IPS DF 6.9 (cell line): ENCODE measurements around the gene AGAP4.
"Not testable (repeated sequence)": the region's sequence is repeated elsewhere in the genome, so short reads cannot be mapped to it uniquely, and the experiment has no call there.

ENCODE experiments used
- DNase-seq: peaks from one replicate; pipeline ENCODE4 v3.0.0-alpha.2; 2013; ENCODE audit warnings: low read depth, low spot score
- H3K27ac ChIP-seq: one replicate; pipeline ENCODE4 v1.5.1; 2013; ENCODE audit warnings: low read length, control low read depth
- H3K27me3 ChIP-seq: 2 replicates; pipeline ENCODE4 v1.6.1; 2013; ENCODE audit warnings: mild to moderate bottlenecking, low read length; ENCODE audit not compliant: control insufficient read depth, insufficient read depth
- H3K36me3 ChIP-seq: 2 replicates; pipeline ENCODE4 v1.6.1; 2013; ENCODE audit warnings: low read length; ENCODE audit not compliant: control insufficient read depth, insufficient read depth
- H3K4me1 ChIP-seq: 2 replicates; pipeline ENCODE4 v1.6.1; 2013; ENCODE audit warnings: low read length; ENCODE audit not compliant: control insufficient read depth, insufficient read depth
- H3K4me3 ChIP-seq: 2 replicates; pipeline ENCODE4 v1.5.1; 2013; ENCODE audit warnings: mild to moderate bottlenecking, low read length
- H3K9me3 ChIP-seq: 2 replicates; pipeline ENCODE4 v1.6.1; 2013; ENCODE audit warnings: low read length, inconsistent platforms; ENCODE audit not compliant: control insufficient read depth, insufficient read depth
- WGBS: extraction: QIAGEN DNeasy Blood & Tissue Kit; methylation state at CpG from one replicate; pipeline ENCODE4 v1.1.7; 2013; ENCODE audit warnings: mixed read lengths, missing lambda C conversion rate; ENCODE audit not compliant: insufficient read length, insufficient coverage; 5-methylcytosine and 5-hydroxymethylcytosine counted together

Gene AGAP4

DNA sequence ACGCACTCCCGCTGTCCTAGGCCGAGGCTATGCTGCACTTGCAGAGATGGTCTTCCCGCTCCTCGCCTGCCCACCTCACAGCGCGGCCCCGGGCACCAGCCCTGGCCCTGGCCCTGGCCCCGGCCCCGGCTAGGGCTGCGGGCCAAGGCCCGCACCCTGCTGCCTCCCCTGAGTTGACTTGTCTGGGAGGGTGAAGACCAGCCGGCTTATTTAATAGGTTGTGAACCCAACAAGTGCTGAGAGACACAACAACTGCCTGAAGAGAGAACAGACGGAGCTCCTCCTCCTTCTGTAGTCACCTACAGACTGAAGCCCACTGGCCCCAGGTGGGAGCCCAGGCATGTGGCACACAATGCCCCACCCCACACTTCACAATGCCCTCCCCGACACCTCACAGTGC is at the start of gene AGAP4:
Gene AGAP4, minus strand, starts transcription at position 101 of the 400 bp plus-strand sequence. CDS start 153 bp downstream, outside the sequence.
- H3K4me3 ChIP-seq, H3K27ac ChIP-seq, H3K4me1 ChIP-seq, H3K9me3 ChIP-seq, H3K27me3 ChIP-seq, DNase-seq, H3K36me3 ChIP-seq: not testable (repeated sequence)
- no CpG with 5 or more reads among the region's 15 CpGs for WGBS

DNA sequence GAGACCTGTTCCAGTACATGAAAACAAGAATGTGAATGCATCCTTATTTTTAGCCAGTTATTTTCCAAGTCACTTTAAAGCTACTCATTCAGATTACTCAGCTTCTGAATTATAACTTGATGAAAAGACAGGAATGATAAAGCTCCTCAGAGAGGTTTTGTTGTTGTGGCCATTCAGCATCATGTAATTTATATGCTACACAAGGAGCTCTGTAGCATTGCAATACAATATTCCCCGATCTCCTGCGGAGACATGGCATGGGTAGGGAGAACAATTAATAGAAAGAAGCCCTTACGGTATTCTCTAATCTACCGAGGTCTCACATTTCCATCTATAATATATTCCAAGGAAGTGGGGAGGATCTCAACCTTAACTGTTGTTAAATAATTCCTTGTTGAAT is 43.4 kb upstream of the AGAP4 start:
- WGBS, result no CpG with 5 or more reads among the region's 4 CpGs

DNA sequence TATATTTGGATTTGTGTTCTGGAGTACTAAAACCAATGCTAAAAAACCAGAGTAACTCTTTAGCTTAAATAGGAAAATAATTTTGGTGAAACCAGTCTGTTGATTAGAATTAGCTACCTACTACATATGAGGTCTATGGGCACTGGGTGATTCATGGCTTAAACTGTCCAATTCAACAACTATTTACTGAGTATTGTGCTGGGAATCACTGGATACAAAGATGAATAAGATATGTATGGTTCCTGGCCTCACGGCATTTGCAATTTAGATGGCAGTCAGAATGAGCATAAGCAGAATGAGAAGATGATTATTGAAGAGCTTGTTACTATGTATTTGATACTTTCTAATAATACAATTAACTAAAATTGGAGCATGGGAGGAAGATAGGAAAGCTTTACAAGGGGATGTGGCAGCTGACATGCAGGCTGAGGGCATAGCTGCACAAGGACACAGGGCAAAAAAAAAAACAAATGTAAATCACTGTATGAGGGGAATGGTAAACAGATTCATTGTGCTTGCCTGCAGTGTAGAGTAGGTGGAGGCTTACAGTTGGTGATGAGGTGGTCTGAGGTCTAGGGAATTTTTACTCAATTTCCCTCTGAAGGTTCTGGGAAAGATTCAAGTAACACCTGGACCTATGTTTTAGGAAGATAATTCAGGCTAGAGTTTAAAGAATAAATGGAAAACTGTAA is 42.4 kb upstream of the AGAP4 start:
- not testable (repeated sequence) for H3K4me1 ChIP-seq, H3K36me3 ChIP-seq, H3K4me3 ChIP-seq, H3K27me3 ChIP-seq, H3K9me3 ChIP-seq, H3K27ac ChIP-seq, DNase-seq
- WGBS, result no CpG with 5 or more reads among the region's 1 CpG

More for the DNA sequence above, 43.4 kb upstream of the AGAP4 start:
- not testable (repeated sequence) for H3K27me3 ChIP-seq, H3K4me3 ChIP-seq, H3K36me3 ChIP-seq, H3K9me3 ChIP-seq, DNase-seq, H3K4me1 ChIP-seq, H3K27ac ChIP-seq

DNA sequence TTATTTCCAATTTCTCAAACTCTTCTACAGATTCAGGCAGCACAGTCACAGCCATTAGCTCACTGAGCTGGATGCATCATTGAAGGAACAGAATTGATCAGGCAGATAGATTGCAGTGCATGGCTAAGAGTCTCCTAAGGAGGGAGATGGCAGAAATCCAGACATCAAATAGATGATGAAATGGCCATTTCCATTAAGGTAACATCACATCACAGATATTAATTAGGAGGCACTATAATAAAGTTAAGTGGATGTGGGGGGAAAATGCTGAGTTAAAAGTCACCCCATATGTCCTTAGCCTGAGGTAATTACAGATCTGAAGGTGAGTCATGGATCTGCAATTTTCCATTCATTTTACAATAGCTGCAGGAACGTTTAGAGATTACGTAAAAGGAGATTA is 35.6 kb upstream of the AGAP4 start:
- H3K36me3 ChIP-seq, H3K9me3 ChIP-seq, H3K27ac ChIP-seq, H3K4me3 ChIP-seq, DNase-seq, H3K27me3 ChIP-seq, H3K4me1 ChIP-seq: not testable (repeated sequence)
- WGBS, result no CpG with 5 or more reads among the region's 2 CpGs

DNA sequence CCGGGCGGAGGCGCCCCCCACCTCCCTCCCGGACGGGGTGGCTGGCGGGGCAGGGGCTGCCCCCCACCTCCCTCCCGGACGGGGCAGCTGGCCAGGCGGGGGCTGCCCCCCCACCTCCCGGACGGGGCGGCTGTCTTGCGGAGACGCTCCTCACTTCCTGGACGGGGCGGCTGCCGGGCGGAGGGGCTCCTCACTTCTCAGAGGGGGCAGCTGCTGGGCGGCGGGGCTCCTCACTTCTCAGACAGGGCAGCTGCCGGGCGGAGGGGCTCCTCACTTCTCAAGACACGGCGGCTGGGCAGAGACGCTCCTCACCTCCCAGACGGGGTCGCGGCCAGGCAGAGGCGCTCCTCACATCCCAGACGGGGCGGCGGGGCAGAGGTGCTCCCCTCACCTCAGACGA is 18.1 kb upstream of the AGAP4 start:
- H3K4me1 ChIP-seq, H3K9me3 ChIP-seq, DNase-seq, H3K36me3 ChIP-seq, H3K27ac ChIP-seq, H3K4me3 ChIP-seq, H3K27me3 ChIP-seq: not testable (repeated sequence)
- no CpG with 5 or more reads among the region's 33 CpGs for WGBS

DNA sequence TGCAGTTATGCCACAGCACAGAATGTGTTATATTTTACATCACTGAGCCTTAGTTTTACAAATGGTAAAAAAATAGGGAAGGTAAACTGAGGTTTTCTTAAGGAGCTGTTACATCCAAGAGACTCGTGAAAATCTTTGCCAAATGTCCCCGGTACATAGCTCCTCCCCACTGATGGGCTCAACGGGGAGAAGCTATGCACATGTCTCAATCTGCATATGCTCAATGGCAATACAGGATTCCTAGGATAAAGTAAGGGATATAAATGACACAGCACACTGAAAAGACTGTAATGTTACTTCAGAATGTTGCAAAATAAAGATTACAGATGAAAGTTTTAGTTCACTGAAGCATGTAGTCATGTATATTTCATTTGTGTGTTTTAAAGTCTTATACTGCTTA is 17.0 kb upstream of the AGAP4 start:
- H3K27ac ChIP-seq, H3K4me1 ChIP-seq, H3K36me3 ChIP-seq, H3K9me3 ChIP-seq, H3K27me3 ChIP-seq, H3K4me3 ChIP-seq, DNase-seq: not testable (repeated sequence)
- no CpG with 5 or more reads among the region's 3 CpGs for WGBS

DNA sequence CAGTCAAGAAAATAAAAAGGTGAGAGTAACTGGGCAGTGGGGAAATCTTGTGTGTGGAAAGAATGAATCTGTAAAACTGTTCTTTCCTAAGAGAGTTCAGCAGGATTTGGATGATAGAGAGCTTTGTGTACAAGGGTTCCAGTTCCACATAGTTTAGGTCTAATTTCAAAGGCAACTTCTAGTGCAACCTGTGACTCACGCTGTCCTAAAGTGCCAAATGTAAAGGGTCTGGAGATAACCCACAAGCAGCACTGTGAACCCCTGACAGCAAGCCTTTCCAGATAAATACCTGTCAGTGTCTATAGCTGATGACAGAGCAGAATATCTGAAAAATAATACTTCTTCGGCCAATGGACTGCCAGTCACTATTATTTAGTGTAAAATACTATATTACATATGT is 16.3 kb upstream of the AGAP4 start:
- H3K27ac ChIP-seq, H3K9me3 ChIP-seq, DNase-seq, H3K4me3 ChIP-seq, H3K27me3 ChIP-seq, H3K4me1 ChIP-seq, H3K36me3 ChIP-seq: not testable (repeated sequence)
- WGBS, result no CpG with 5 or more reads among the region's 2 CpGs

DNA sequence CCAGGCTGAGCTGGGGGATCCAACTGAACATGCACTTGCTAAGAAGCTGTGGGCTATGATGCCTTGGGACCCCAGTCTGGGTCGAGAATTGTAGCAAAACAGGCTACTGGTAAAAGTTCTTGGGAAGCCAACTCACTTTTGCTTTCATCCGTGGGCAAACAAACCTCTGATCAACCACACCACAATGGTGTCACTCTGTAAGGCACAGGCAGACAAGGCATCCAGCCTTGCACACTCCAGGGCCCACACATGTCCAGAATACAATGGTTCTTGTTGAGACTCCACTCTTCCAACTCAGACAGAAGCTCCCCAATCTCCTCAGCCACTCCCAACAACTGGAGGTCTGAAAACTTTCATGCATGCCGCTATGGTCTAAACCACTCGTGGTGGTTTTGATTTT is 10.6 kb upstream of the AGAP4 start:
- DNase-seq, H3K4me3 ChIP-seq, H3K4me1 ChIP-seq, H3K36me3 ChIP-seq, H3K27me3 ChIP-seq, H3K9me3 ChIP-seq, H3K27ac ChIP-seq: not testable (repeated sequence)
- WGBS, result no CpG with 5 or more reads among the region's 4 CpGs

DNA sequence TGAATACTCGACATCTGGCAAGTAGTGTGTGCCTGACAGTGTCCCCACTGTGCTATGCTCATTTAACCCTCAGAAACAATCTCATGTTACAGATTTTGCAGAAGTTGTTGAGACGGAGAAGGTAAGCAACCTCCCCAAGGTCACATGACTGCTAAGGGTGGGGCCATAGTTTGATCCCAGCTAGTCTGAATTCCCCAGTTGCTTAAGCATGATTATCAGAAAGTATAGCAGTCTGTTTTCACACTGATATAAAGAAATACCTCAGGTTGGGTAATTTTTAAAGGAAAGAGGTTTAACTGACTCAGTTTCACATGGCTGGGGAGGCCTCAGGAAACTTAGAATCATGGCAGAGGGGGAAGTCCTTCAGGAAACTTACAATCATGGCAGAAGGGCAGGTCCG is 1.2 kb upstream of the AGAP4 start:
- not testable (repeated sequence) for H3K27ac ChIP-seq, H3K36me3 ChIP-seq, H3K27me3 ChIP-seq, H3K4me3 ChIP-seq, DNase-seq, H3K4me1 ChIP-seq, H3K9me3 ChIP-seq
- WGBS, result no CpG with 5 or more reads among the region's 3 CpGs

DNA sequence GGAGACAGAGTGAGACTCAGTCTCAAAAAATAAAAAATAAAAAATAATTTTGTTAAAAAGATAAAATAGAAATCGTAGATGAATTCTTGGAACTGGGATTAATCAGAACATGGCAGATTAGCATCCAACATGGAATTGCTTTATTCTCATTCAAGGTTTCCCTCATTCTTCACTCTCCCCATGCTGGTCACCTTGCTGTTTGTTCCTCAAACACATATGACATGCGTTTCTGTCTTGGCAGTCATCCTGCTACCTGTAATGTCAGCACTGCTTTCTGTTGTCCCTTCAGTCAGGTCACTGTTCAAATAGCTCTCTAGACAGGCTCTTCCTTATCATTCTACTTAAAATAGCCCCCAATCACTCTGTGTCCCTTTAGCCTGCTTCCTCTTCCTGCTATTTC is 24.4 kb downstream of the AGAP4 start:
- no CpG with 5 or more reads among the region's 2 CpGs for WGBS
- H3K4me3 ChIP-seq, DNase-seq: not testable (repeated sequence)

DNA sequence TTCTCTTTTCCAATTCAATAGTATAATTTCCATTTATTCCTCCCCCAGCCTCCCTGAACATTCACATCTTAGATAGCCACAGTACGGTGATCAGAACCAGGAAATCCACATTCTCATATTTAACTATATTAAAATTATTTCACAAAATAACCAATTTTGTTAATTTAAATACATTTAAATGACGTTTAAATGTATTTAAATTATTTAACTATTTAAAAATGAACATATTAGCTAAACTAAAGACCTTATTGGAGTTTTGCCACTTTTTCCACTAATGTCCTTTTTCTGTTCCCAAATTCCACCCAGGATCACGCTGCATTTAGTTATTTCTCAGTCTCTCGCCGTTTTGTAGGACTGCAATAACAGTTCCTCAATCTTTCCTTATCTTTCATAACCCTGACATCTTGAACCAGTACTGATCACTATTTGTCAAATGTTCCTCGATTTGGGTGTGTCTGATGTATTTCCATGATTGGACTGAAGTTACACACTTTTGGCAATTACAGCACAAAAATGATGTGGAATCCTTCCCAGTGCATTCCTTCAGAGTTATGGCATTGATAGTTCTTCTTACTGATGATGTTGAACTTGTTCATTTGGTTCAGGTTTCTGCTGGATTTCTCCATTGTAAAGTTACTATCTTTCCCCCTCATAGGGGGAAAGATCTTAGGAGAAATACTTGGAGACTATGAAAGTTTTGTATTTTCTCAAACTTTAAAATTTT is 27.0 kb downstream of the AGAP4 start:
- H3K4me3 ChIP-seq, H3K27ac ChIP-seq, H3K27me3 ChIP-seq, H3K9me3 ChIP-seq, DNase-seq, H3K4me1 ChIP-seq, H3K36me3 ChIP-seq: not testable (repeated sequence)
- no CpG with 5 or more reads among the region's 6 CpGs for WGBS

More for the DNA sequence above, 24.4 kb downstream of the AGAP4 start:
- not testable (repeated sequence) for H3K36me3 ChIP-seq, H3K27me3 ChIP-seq, H3K4me1 ChIP-seq, H3K9me3 ChIP-seq, H3K27ac ChIP-seq
